ENCODE data around the gene LCN1. TPM values are rescaled to one million over a fixed set of nuclear protein-coding genes. Genes with fewer than 3 reads are reported as not detected.
"Not testable (repeated sequence)": the region's sequence is repeated elsewhere in the genome, so short reads cannot be mapped to it uniquely, and the experiment has no call there.

Gene LCN1
- total RNA-seq, 2 experiments from 2014 or later: not detected

GRCh38 chr9:135512904-135513303, 8.3 kb upstream of the LCN1 start:
- TF ChIP-seq CTCF (conservative IDR thresholded peaks at IDR 0.05; ENCODE audit: low read length) (no peak), EZH2phosphoT487 (IDR thresholded peaks at IDR 0.05; ENCODE audit: borderline replicate concordance, low read depth, low read length) (no peak)
- no peak overlapping the region for H2AFZ ChIP-seq (ENCODE audit: low read length)
- ChIA-PET POLR2A (no interaction called here), CTCF (ENCODE audit: unreplicated experiment) (no interaction called here)
- no peak for DNase-seq (ENCODE audit: low spot score)
- H4K20me1 ChIP-seq (ENCODE audit: insufficient read depth, low read length): no peaks in the 10 kb centered on the region
- H3K27ac ChIP-seq (ENCODE audit: low read depth, low read length, poor library complexity, severe bottlenecking): no peak overlapping the region
- BruUV-seq (replicated peaks): no TSS peak
- H3K36me3 ChIP-seq (ENCODE audit: insufficient read depth, low read length): no peaks in the 10 kb centered on the region
- no peaks in the 10 kb centered on the region for H3K9me2 ChIP-seq (ENCODE audit: insufficient read depth, low read length)
- intact Hi-C loops (cut with micrococcal nuclease; ENCODE audit: unreplicated experiment): no loop called here
- H3K79me2 ChIP-seq (ENCODE audit: insufficient read depth, low read depth, low read length): no peaks in the 10 kb centered on the region
- H3K4me2 ChIP-seq (ENCODE audit: low read length): no peak overlapping the region
- no peaks in the 10 kb centered on the region for H3K9me3 ChIP-seq (ENCODE audit: low read length)
- H3K4me1 ChIP-seq (ENCODE audit: insufficient read depth, low read length, poor library complexity, severe bottlenecking): no peaks in the 10 kb centered on the region
- H3K4me3 ChIP-seq (ENCODE audit: low read depth, low read length, poor library complexity, severe bottlenecking): no peak overlapping the region

- POLR2A ChIA-PET: no interaction called here
- Histone ChIP-seq H3K4me3 (ENCODE audit: low read depth, low read length, poor library complexity, severe bottlenecking) (no peak overlapping the region), H2AFZ (ENCODE audit: low read length) (no peak overlapping the region), H3K79me2 (ENCODE audit: insufficient read depth, low read depth, low read length) (no peaks in the 10 kb centered on the region), H3K4me2 (ENCODE audit: low read length) (no peak overlapping the region), H4K20me1 (ENCODE audit: insufficient read depth, low read length) (no peaks in the 10 kb centered on the region), H3K9me3 (ENCODE audit: low read length) (no peaks in the 10 kb centered on the region), H3K36me3 (ENCODE audit: insufficient read depth, low read length) (no peaks in the 10 kb centered on the region), H3K27ac (ENCODE audit: low read depth, low read length, poor library complexity, severe bottlenecking) (no peak overlapping the region), H3K4me1 (ENCODE audit: insufficient read depth, low read length, poor library complexity, severe bottlenecking) (no peaks in the 10 kb centered on the region), H3K9me2 (ENCODE audit: insufficient read depth, low read length) (no peaks in the 10 kb centered on the region)
- BruUV-seq (replicated peaks): no TSS peak
- DNase-seq (ENCODE audit: low spot score): no peak
- intact Hi-C loops (cut with micrococcal nuclease; ENCODE audit: unreplicated experiment): no loop called here
- CTCF ChIA-PET (ENCODE audit: unreplicated experiment): no interaction called here
- TF ChIP-seq CTCF (conservative IDR thresholded peaks at IDR 0.05; ENCODE audit: low read length): no peak
- no peak for TF ChIP-seq EZH2phosphoT487 (IDR thresholded peaks at IDR 0.05; ENCODE audit: borderline replicate concordance, low read depth, low read length)
Measured at GRCh38 chr9:135513351-135513846, 7.8 kb upstream of the LCN1 start.

GRCh38 chr9:135513906-135514305, 7.3 kb upstream of the LCN1 start:
- intact Hi-C loops (cut with micrococcal nuclease; ENCODE audit: unreplicated experiment); DNase-seq (ENCODE audit: low spot score); CTCF ChIA-PET (ENCODE audit: unreplicated experiment); H4K20me1 ChIP-seq (ENCODE audit: insufficient read depth, low read length); H3K4me2 ChIP-seq (ENCODE audit: low read length); H3K9me3 ChIP-seq (ENCODE audit: low read length); BruUV-seq (replicated peaks); H3K36me3 ChIP-seq (ENCODE audit: insufficient read depth, low read length); H3K27ac ChIP-seq (ENCODE audit: low read depth, low read length, poor library complexity, severe bottlenecking); H3K9me2 ChIP-seq (ENCODE audit: insufficient read depth, low read length); H3K4me3 ChIP-seq (ENCODE audit: low read depth, low read length, poor library complexity, severe bottlenecking); H2AFZ ChIP-seq (ENCODE audit: low read length); H3K79me2 ChIP-seq (ENCODE audit: insufficient read depth, low read depth, low read length); H3K4me1 ChIP-seq (ENCODE audit: insufficient read depth, low read length, poor library complexity, severe bottlenecking): not testable (repeated sequence)
- POLR2A ChIA-PET: interaction anchor here (0.6 kb wide), 1 partner anchor 1339 kb away, joined by 3 read pairs; no protein-coding TSS in a partner anchor
